H1 (cell line): ENCODE measurements around the gene APLP1. TPM values are rescaled to one million over a fixed set of nuclear protein-coding genes. Genes with fewer than 3 reads are reported as not detected.

Source experiments
- CTCF ChIA-PET: fragments of 300-600 bp; sonication (Branson Sonifier 250); formaldehyde crosslinking; loops from one replicate; lab custom pipeline; 2021; ENCODE audit not compliant: partially characterized antibody; lab: Charles Lee
- POLR2A ChIA-PET: fragments of 300-600 bp; sonication (Branson Sonifier 250); formaldehyde crosslinking; loops from one replicate; lab custom pipeline; 2021; ENCODE audit warnings: inconsistent platforms; ENCODE audit not compliant: partially characterized antibody; lab: Charles Lee
- DNase-seq, 2 experiments: peaks; one replicate each; pipeline versions ENCODE4 v3.0.0 to v3.0.0-alpha.2; 2010 to 2022; ENCODE audit warnings: low spot score in 2 of 2, low read depth in 1 of 2, mixed read lengths in 1 of 2
- FAIRE-seq: peaks from 2 replicates; lab custom pipeline; 2011; peaks lifted over from hg19 to GRCh38; lab: Jason Lieb, UNC
- H2AFZ ChIP-seq: 2 replicates; pipeline ENCODE4 v1.8.1; 2012; ENCODE audit warnings: low read length, inconsistent platforms
- H2AK5ac ChIP-seq: 2 replicates; pipeline ENCODE4 v1.6.1; 2013; ENCODE audit warnings: low read depth, low read length
- H2BK120ac ChIP-seq: replicated peaks from 2 replicates; pipeline ENCODE3; 2013; ENCODE audit warnings: low read depth, low read length, inconsistent platforms
- H2BK12ac ChIP-seq: 2 replicates; pipeline ENCODE4 v1.6.1; 2013; ENCODE audit warnings: low read depth, low read length
- H2BK15ac ChIP-seq: 2 replicates; pipeline ENCODE4 v1.6.1; 2013; ENCODE audit warnings: low read length
- H2BK20ac ChIP-seq: 2 replicates; pipeline ENCODE4 v1.6.1; 2013; ENCODE audit warnings: low read length
- H2BK5ac ChIP-seq: 2 replicates; pipeline ENCODE4 v1.6.1; 2013; ENCODE audit warnings: low read depth, low read length
- H3K14ac ChIP-seq: 2 replicates; pipeline ENCODE4 v1.6.1; 2013; ENCODE audit warnings: inconsistent platforms; ENCODE audit not compliant: insufficient read length
- H3K18ac ChIP-seq: 2 replicates; pipeline ENCODE4 v1.6.1; 2013; ENCODE audit warnings: low read length; ENCODE audit errors: extremely low read depth
- H3K23ac ChIP-seq: 2 replicates; pipeline ENCODE4 v1.6.1; 2013; ENCODE audit warnings: inconsistent platforms; ENCODE audit not compliant: insufficient read length
- H3K23me2 ChIP-seq: 2 replicates; pipeline ENCODE4 v1.6.1; 2013; ENCODE audit warnings: low read depth, low read length
- H3K27ac ChIP-seq: 2 replicates; pipeline ENCODE4 v1.6.1; 2011; ENCODE audit warnings: low read depth, low read length, inconsistent platforms
- H3K27me3 ChIP-seq, 4 experiments: replicated peaks in 1 of 4; 1 replicate in 1 of 4; 2 replicates in 3 of 4; pipeline versions ENCODE4 v1.6.1 to v1.8.1; 2011 to 2013; ENCODE audit warnings: low read length in 3 of 4, mild to moderate bottlenecking in 3 of 4, inconsistent platforms in 2 of 4, mixed read lengths in 2 of 4, moderate library complexity in 1 of 4; ENCODE audit not compliant: control insufficient read depth in 3 of 4, insufficient read depth in 3 of 4; ENCODE audit errors: extremely low read depth in 1 of 4
- H3K36me3 ChIP-seq, 4 experiments: 2 replicates each; pipeline versions ENCODE4 v1.6.1 to v1.8.1; 2011 to 2013; ENCODE audit warnings: mild to moderate bottlenecking in 4 of 4, low read length in 3 of 4, moderate library complexity in 2 of 4, control low read depth in 1 of 4, inconsistent platforms in 1 of 4; ENCODE audit not compliant: insufficient read depth in 4 of 4, control insufficient read depth in 2 of 4
- H3K4ac ChIP-seq: replicated peaks from 2 replicates; pipeline ENCODE3; 2013; ENCODE audit warnings: low read length, low read depth, mixed read lengths, inconsistent platforms; ENCODE audit not compliant: insufficient read length
- H3K4me1 ChIP-seq, 4 experiments: replicated peaks in 1 of 4; 1 replicate in 1 of 4; 2 replicates in 3 of 4; pipeline versions ENCODE4 v1.6.1 to v1.8.1; 2011 to 2013; ENCODE audit warnings: low read length in 3 of 4, inconsistent platforms in 2 of 4, mixed read lengths in 1 of 4; ENCODE audit not compliant: insufficient read depth in 4 of 4, control insufficient read depth in 3 of 4
- H3K4me2 ChIP-seq, 2 experiments: 2 replicates each; pipeline versions ENCODE4 v1.6.1 to v1.8.1; 2011 to 2013; ENCODE audit warnings: low read depth in 2 of 2, low read length in 2 of 2, control low read depth in 1 of 2, inconsistent platforms in 1 of 2, mild to moderate bottlenecking in 1 of 2; ENCODE audit not compliant: insufficient read depth in 1 of 2
- H3K4me3 ChIP-seq, 4 experiments: fragments of 200-600, 300-600 bp in 1 of 4; sonication (generic), shearing (Covaris generic), sonication (Bioruptor Twin) in 1 of 4; 2 replicates each; pipeline versions ENCODE4 v1.5.1 to v1.8.1; 2011 to 2016; ENCODE audit warnings: low read length in 4 of 4, low read depth in 3 of 4, control low read depth in 2 of 4, inconsistent platforms in 2 of 4, mild to moderate bottlenecking in 2 of 4, mixed read lengths in 1 of 4, moderate library complexity in 1 of 4; ENCODE audit not compliant: insufficient read depth in 2 of 4; ENCODE audit errors: extremely low read depth in 1 of 4
- H3K56ac ChIP-seq: replicated peaks from 2 replicates; pipeline ENCODE3; 2013; ENCODE audit warnings: low read depth, mild to moderate bottlenecking, mixed read lengths, low read length, inconsistent platforms; ENCODE audit not compliant: insufficient read length
- H3K79me1 ChIP-seq: 2 replicates; pipeline ENCODE4 v1.6.1; 2013; ENCODE audit warnings: low read depth, low read length, control low read depth
- H3K79me2 ChIP-seq, 2 experiments: 2 replicates each; pipeline versions ENCODE4 v1.6.1 to v1.8.1; 2012 to 2013; ENCODE audit warnings: low read length in 2 of 2, mild to moderate bottlenecking in 2 of 2, inconsistent platforms in 1 of 2; ENCODE audit not compliant: insufficient read depth in 2 of 2, control insufficient read depth in 1 of 2
- H3K9ac ChIP-seq, 4 experiments: replicated peaks in 1 of 4; 1 replicate in 1 of 4; 2 replicates in 3 of 4; pipeline versions ENCODE4 v1.6.1 to v1.8.1; 2011 to 2013; ENCODE audit warnings: low read depth in 3 of 4, low read length in 3 of 4, control low read depth in 2 of 4, mild to moderate bottlenecking in 2 of 4, moderate library complexity in 2 of 4, inconsistent platforms in 1 of 4; ENCODE audit errors: extremely low read depth in 1 of 4
- H3K9me3 ChIP-seq, 2 experiments: 2 replicates each; pipeline versions ENCODE4 v1.6.1 to v1.8.1; 2012 to 2013; ENCODE audit warnings: mild to moderate bottlenecking in 2 of 2, moderate library complexity in 2 of 2, control low read depth in 1 of 2, inconsistent platforms in 1 of 2, low read depth in 1 of 2, low read length in 1 of 2, mixed read lengths in 1 of 2; ENCODE audit not compliant: insufficient read depth in 2 of 2
- H4K20me1 ChIP-seq, 2 experiments: replicated peaks in 1 of 2; 2 replicates each; pipeline versions ENCODE3 to v1.8.1; 2011 to 2013; ENCODE audit warnings: inconsistent platforms in 2 of 2, low read length in 2 of 2, mild to moderate bottlenecking in 1 of 2; ENCODE audit not compliant: insufficient read depth in 2 of 2, control insufficient read depth in 1 of 2
- H4K5ac ChIP-seq: 2 replicates; pipeline ENCODE4 v1.6.1; 2013; ENCODE audit warnings: low read length, low read depth, mixed read lengths, inconsistent platforms; ENCODE audit not compliant: insufficient read length
- H4K8ac ChIP-seq: 2 replicates; pipeline ENCODE4 v1.8.0; 2013; ENCODE audit warnings: mild to moderate bottlenecking, moderate library complexity, low read length, inconsistent platforms; ENCODE audit not compliant: insufficient read depth; ENCODE audit errors: extremely low read depth
- H4K91ac ChIP-seq: replicated peaks from 2 replicates; pipeline ENCODE3; 2013; ENCODE audit warnings: low read length, mixed read lengths, inconsistent platforms; ENCODE audit not compliant: insufficient read length
- ASH2L ChIP-seq: fragments of 200-600, 300-600 bp; sonication (generic); IDR thresholded peaks from one replicate; pipeline ENCODE4 v1.7.1; 2017; ENCODE audit warnings: low read length
- CHD1 ChIP-seq: IDR thresholded peaks from 2 replicates; pipeline ENCODE4 v1.6.1; 2012; ENCODE audit warnings: low read depth, low read length, improper control_type of control experiment
- CHD2 ChIP-seq: IDR thresholded peaks from 2 replicates; pipeline ENCODE4 v1.6.1; 2012; ENCODE audit warnings: low read length, improper control_type of control experiment
- CTBP2 ChIP-seq: IDR thresholded peaks from 2 replicates; pipeline ENCODE4 v1.7.0; 2011; ENCODE audit warnings: borderline replicate concordance, mild to moderate bottlenecking, moderate library complexity, mixed read lengths, low read length; ENCODE audit not compliant: insufficient read depth, insufficient read length
- E2F6 ChIP-seq: IDR thresholded peaks from 2 replicates; pipeline ENCODE4 v1.6.1; 2012; ENCODE audit warnings: inconsistent platforms
- JUN ChIP-seq: IDR thresholded peaks from 2 replicates; pipeline ENCODE4 v1.6.1; 2011; ENCODE audit warnings: low read depth, mild to moderate bottlenecking, improper control_type of control experiment, low read length
- RAD21 ChIP-seq, 2 experiments: IDR thresholded peaks in 1 of 2; conservative IDR thresholded peaks in 1 of 2; 2 replicates each; pipeline ENCODE4 v1.6.1; 2011; ENCODE audit warnings: low read depth in 2 of 2, low read length in 2 of 2, improper control_type of control experiment in 1 of 2, inconsistent platforms in 1 of 2, mild to moderate bottlenecking in 1 of 2, moderate library complexity in 1 of 2
- SRF ChIP-seq: IDR thresholded peaks from 2 replicates; pipeline ENCODE4 v1.6.1; 2011; ENCODE audit warnings: mild to moderate bottlenecking, low read depth, low read length, moderate library complexity
- TAF1 ChIP-seq: IDR thresholded peaks from 2 replicates; pipeline ENCODE4 v1.6.1; 2011; ENCODE audit warnings: mild to moderate bottlenecking, low read depth, low read length
- TCF12 ChIP-seq: IDR thresholded peaks from 2 replicates; pipeline ENCODE4 v1.6.1; 2011; ENCODE audit warnings: low read depth, mild to moderate bottlenecking, low read length
- WGBS, 2 experiments: shearing (Covaris generic) in 1 of 2; methylation state at CpG; one replicate each; pipeline versions ENCODE4 v1.1.6 to v1.1.7; 2013 to 2015; ENCODE audit warnings: low lambda C conversion rate in 2 of 2, mixed read lengths in 2 of 2, inconsistent platforms in 1 of 2, low coverage in 1 of 2, missing lambda C conversion rate in 1 of 2; ENCODE audit not compliant: insufficient replicate concordance in 2 of 2, insufficient coverage in 1 of 2, insufficient read length in 1 of 2; ENCODE audit errors: extremely low coverage in 1 of 2, missing lambda C conversion rate in 1 of 2; 5-methylcytosine and 5-hydroxymethylcytosine counted together
- polyA plus RNA-seq, 7 experiments: library from polyadenylated mRNA; depleted of rRNA in 3 of 7; stranded (reverse) in 5 of 7; unstranded in 2 of 7; fragments of >200 nt in 5 of 7; fragments of 200-250 nt in 2 of 7; gene quantifications; 1 replicate in 5 of 7; 2 replicates in 1 of 7; 4 replicates in 1 of 7; pipeline versions ENCODE4 v1.2.1 to v1.2.3, GENCODE V29; 2011 to 2013; ENCODE audit warnings: missing spikeins in 2 of 7, mixed read lengths in 2 of 7
- total RNA-seq: library from RNA; stranded (reverse); fragmentation: NEBNext Ultra II Directional; extraction: Animal tissue kit (Norgen Biotek cat#: 25700); gene quantifications from 2 replicates; pipeline ENCODE4 v1.2.1, GENCODE V29; 2021
- TF ChIP-seq, protein P1 (sequence below): IDR thresholded peaks from 2 replicates; pipeline ENCODE4 v1.6.1; 2011; ENCODE audit warnings: low read length, improper control_type of control experiment

APLP1 gene
- total and polyA plus RNA-seq, 2 of the 8 experiments (the other 6 are each of a cell fraction or from before 2014, with no cell fraction given): 19.9 to 22.0 TPM

GRCh38 chr19:35848919-35849505 is 19.4 kb upstream of the APLP1 start:
- H3K4me1 ChIP-seq: peaks cover 0 to 19% (median 8%) of the 10 kb centered on the region in 4 experiments; a peak in 5 of 7 replicates
- no peaks in the 10 kb centered on the region for H3K9me3 ChIP-seq
- no peaks in the 10 kb centered on the region for H3K36me3 ChIP-seq
- H3K27me3 ChIP-seq: peaks cover 14 to 32% (median 26%) of the 10 kb centered on the region in 4 experiments
- no peak overlapping the region for H2BK5ac ChIP-seq
- H3K4ac ChIP-seq: no peak overlapping the region
- H2BK120ac ChIP-seq: no peak overlapping the region
- H3K4me3 ChIP-seq: no peak overlapping the region
- no peak overlapping the region for H3K18ac ChIP-seq
- no peaks in the 10 kb centered on the region for H3K79me1 ChIP-seq
- no peaks in the 10 kb centered on the region for H3K79me2 ChIP-seq
- no peak overlapping the region for H2BK20ac ChIP-seq
- H2AK5ac ChIP-seq: no peak overlapping the region
- no peak overlapping the region for H2AFZ ChIP-seq
- peaks cover 0 to 4% of the 10 kb centered on the region in 2 experiments for H4K20me1 ChIP-seq
- no peak overlapping the region for H3K14ac ChIP-seq
- peaks cover 18% of the 10 kb centered on the region; the same call in 1 of the 2 replicates for H3K23me2 ChIP-seq
- 95% methylated on average over 17 of the region's 18 CpGs; no CpG with 5 or more reads in 1 of the 2 experiments for WGBS, 2 experiments
- no peak overlapping the region; the same call in 1 of the 2 replicates for H4K8ac ChIP-seq
- H3K23ac ChIP-seq: no peak overlapping the region
- no peak overlapping the region for H4K91ac ChIP-seq
- H2BK15ac ChIP-seq: no peak overlapping the region
- POLR2A ChIA-PET: interaction anchor here (1.6 kb wide), 1 partner anchor 61 kb away, joined by 4 read pairs; no protein-coding TSS in a partner anchor
- H3K27ac ChIP-seq: no peak overlapping the region
- TF ChIP-seq JUN (no peak), SRF (no peak), CHD1 (no peak), ASH2L (no peak), CTBP2 (no peak), RAD21 (IDR thresholded peaks at IDR 0.05 in 1 of 2, conservative IDR thresholded peaks at IDR 0.05 in 1 of 2; ENCODE audit: low read depth in 2 of 2, low read length in 2 of 2) (no peak), CHD2 (no peak), TAF1 (no peak), TCF12 (no peak), E2F6 (no peak)
- TF ChIP-seq, protein P1, sequence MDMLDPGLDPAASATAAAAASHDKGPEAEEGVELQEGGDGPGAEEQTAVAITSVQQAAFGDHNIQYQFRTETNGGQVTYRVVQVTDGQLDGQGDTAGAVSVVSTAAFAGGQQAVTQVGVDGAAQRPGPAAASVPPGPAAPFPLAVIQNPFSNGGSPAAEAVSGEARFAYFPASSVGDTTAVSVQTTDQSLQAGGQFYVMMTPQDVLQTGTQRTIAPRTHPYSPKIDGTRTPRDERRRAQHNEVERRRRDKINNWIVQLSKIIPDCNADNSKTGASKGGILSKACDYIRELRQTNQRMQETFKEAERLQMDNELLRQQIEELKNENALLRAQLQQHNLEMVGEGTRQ: no peak
- TF ChIP-seq, all 59 proteins: peak for 0
- H3K56ac ChIP-seq: no peak overlapping the region
- FAIRE-seq: no peak
- H2BK12ac ChIP-seq: no peak overlapping the region
- CTCF ChIA-PET: interaction anchor here (0.6 to 1.7 kb wide), 3 partner anchors 9 to 82 kb away, joined by 3 to 4 read pairs (median 3); no protein-coding TSS in a partner anchor
- no peak overlapping the region for H4K5ac ChIP-seq
- no peak overlapping the region for H3K9ac ChIP-seq
- DNase-seq: no peak
- no peak overlapping the region for H3K4me2 ChIP-seq
